ENCODE measurements around the gene BCAT1. TPM values are rescaled to one million over a fixed set of nuclear protein-coding genes. Genes with fewer than 3 reads are reported as not detected.
"Not testable (repeated sequence)": the region's sequence is repeated elsewhere in the genome, so short reads cannot be mapped to it uniquely, and the experiment has no call there.

Gene BCAT1
- total RNA-seq, 1 donor from 2014 or later = 2.8 TPM

DNA sequence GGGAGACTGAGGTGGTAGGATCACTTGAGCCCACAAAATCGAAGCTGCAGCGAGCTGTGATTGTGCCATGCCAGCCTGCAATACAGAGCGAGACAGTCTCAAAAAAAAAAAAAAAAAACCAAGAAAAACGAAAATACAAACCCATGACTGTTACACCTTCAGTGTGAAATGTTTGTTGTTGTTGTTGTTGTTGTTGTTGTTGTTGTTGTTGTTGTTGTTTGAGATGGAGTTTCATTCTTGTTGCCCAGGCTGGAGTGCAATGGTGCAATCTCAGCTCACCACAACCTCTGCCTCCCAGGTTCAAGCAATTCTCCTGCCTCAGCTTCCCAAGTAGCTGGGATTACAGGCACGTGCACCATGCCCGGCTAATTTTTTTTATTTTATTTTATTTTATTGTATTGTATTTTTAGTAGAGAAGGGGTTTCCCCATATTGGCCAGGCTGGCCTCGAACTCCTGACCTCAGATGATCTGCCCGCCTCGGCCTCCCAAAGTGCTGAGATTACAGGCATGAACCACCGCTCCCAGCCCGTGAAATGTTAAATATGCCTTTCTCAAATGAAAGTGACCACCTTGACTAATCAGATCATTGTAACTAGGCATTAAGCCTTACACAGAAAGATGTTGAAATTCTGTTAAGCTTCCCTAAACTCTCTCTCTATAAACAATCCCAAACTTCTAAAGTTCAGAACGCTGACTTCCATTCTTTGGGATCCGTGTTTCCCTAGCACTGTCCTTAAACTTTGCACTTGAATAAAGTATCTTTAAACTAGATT lies 20.2 kb downstream of the BCAT1 start:
- ATAC-seq; DNase-seq (ENCODE audit: low spot score): not testable (repeated sequence)

DNA sequence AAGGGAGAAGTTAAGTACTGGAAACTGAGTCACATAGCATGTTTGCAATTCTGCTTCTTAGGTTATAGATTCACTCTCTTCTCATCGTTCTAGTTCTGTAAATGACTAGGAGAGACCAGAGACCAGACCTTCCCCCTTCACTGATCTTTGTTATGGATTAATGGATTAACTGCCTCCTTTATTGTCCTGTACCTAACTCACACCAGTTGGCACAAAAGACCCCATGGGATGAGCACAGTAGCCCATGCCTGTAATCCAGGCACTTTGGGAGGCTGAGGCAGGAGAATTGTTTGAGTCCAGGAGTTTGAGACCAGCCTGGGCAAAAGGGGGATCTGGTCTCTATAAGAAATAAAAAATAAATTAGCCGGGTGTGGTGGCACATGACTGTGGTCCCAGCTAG lies 20.8 kb downstream of the BCAT1 start:
- DNase-seq (ENCODE audit: low spot score) (no peak), ATAC-seq (no peak)

DNA sequence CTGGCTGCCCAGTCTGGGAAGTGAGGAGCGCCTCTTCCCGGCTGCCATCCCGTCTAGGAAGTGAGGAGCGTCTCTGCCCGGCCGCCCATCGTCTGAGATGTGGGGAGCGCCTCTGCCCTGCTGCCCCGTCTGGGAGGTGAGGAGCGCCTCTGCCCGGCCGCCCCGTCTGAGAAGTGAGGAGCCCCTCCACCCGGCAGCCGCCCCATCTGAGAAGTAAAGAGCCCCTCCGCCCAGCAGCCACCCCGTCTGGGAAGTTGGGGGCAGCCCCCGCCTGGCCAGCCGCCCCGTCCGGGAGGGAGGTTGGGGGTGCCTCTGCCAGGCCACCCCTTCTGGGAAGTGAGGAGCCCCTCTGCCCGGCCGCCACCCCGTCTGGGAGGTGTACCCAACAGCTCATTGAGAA lies 22.8 kb downstream of the BCAT1 start:
- ATAC-seq; DNase-seq (ENCODE audit: low spot score): not testable (repeated sequence)

DNA sequence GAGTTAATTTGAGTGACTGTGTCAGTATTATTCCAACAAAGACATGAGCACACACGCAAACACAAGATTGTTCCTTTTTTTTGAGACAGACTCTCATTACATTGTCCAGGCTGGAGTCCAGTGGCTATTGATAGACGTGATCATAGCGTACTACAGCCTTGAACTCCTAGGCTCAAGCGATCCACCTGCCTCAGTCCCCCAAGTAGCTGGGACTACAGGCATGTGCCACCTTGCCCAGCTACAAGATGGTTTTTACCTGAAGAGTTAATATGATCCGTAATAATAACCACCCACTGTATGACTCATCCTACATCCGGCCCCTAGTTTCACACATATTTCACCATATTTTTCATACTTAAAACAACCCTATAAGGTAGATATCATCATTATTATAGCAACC lies 26.8 kb downstream of the BCAT1 start:
- ATAC-seq = no peak
- DNase-seq (ENCODE audit: low spot score) = no peak

DNA sequence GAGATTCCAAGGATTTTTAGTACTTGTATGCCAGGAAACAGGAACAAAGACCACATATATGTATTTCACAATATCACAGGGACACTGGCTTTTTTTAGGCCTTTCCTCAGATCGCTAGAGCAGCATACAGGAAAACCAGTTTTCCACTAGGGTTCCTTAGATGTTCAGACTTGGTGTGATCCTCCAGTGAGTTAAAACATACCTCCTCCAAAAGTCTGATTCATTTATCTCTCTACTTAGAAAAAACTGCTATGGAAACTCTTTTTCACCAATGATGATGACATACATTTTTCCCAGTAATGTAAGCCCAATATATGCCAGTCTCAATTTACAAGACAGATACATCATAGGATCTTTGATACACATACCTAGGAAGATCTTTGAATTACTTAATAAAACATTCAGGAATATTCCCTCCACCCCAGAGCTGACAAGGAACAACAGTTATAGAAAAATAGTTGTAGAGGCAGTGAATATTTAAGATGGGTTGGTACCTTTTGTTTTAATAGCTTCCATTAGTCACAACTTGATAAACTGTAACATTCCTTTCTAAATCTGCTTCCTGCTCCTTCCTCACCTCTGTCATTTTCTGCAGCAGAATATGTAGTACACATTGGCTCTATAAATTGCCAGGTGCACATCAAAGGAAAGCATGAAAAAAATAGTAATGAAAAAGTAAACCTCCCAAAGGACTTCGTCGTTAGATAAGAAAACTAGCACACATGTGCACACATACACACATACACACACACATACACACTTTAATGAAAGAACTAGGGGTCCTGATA lies 27.5 kb downstream of the BCAT1 start:
- DNase-seq (ENCODE audit: low spot score) (no peak), ATAC-seq (no peak)

DNA sequence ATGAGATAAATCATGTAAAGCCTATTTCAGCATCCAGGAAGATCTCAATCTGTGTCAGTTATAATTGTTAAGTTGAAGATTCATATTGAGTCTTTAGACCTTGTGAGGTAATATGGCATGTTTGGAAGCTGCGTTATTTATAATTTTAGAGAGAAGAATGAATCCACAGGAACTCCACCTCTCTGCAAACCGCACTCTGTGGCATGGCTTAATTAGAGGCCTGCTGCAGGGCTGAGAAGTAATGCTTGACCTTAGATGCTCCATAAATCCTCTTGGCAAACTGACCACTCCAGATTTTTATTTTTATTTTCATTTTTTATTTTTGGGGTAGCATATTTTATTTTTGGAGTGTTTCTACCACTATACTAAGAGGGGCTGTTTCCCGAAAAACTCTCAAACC lies 28.8 kb downstream of the BCAT1 start:
- no peak for DNase-seq (ENCODE audit: low spot score)
- no peak for ATAC-seq

DNA sequence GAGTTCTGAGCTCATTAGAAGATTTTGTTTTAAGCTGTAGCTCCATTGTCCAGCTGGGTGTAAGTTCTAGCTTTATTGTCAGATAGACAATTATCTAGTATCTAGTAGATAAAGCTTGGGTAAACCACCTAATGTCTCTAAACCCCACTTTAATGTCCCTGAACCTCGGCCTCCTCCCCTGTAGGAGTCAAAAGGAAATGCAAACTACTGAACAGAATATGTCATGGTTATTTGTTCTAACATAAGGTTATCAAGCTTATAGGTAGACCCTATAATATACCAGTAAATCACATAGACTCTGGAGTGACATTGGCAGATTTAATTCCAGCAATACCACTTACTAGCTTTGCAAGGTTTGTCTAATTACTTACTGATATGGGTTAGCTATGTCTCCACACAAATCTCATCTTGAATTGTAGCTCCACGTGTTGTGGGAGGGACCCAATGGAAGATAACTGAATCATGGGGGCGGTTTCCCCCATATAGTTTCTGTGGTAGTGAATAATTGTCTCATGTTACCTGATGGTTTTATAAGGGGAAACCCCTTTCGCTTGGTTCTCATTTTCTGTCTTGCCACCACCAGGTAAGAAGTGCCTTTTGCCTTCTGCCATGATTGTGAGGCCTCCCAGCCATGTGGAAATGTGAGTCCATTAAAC lies 29.4 kb downstream of the BCAT1 start:
- DNase-seq (ENCODE audit: low spot score) (no peak), ATAC-seq (no peak)

DNA sequence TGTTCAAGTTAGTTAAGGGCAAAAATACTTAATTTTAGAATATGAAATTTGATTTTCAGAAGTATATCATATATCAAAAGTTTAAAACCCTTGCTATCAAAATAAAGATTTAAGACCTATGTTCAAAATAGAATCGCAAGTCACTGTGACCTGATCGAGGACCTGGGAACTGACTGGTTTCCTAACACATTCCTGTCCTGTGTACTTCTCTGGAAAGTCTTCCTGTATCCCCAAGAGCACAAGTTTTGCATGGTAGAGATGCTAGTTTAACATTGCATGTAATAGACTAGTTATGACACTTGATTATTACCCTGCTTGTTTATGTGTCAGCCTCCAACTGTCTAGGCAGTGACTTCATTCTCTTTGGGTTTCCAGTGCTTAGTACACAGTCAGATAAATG lies 30.3 kb downstream of the BCAT1 start:
- ATAC-seq (no peak), DNase-seq (ENCODE audit: low spot score) (no peak)

DNA sequence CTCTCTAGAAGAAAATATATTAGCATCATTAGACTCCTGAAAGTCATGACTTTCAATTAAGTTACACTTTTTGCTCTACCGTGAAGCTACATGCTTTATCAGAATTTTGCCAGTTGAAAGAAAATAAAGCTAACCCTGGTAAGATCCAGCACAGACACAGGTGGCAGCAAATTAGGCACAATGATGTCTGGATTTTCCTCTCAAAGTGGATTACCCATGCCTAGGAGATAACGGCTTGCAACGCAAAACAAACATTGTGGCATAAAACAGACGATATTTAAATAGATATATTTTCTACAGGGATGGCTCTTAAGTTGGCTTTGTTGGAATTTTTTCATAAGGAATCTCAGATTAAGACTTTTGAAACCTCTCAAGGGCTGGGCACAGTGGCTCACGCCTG lies 33.4 kb downstream of the BCAT1 start:
- no peak for DNase-seq (ENCODE audit: low spot score)
- ATAC-seq = no peak

DNA sequence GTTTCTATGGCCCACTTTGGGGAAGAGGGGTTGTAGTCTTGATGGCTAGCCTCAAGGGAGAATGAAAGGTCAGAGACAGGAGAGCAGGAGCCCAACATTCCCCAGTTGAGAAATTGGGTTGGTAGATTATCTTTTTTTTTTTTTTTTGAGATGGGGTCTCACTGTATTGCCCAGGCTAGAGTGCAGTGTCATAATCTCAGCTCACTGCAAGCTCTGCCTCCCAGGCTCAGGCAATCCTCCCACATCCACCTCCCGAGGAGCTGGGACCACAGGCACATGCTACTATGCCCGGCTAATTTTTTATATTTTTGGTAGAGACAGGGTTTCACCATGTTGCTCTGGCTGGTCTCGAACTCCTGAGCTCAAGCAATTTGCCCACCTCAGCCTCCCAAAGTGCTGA lies 34.9 kb downstream of the BCAT1 start:
- DNase-seq (ENCODE audit: low spot score) (no peak), ATAC-seq (no peak)

DNA sequence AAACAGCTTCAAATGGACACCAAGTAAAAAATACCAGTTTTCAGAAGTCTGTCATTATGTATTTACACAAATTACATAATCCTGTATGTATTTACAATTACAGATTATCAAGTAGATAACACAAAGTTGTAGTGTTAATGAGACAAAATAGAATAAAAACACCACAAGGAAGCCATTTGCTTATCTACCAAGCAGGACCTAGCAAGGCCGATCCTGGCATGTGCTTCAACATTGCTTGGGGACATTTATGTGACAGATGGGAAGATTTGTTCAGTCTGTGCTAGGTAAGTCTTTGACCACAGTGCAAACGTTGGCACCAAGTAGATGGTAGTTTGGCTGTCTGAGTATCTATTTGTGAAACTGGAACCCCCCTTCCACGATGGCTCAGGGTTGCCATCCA lies 35.8 kb downstream of the BCAT1 start:
- ATAC-seq (no peak), DNase-seq (ENCODE audit: low spot score) (no peak)

DNA sequence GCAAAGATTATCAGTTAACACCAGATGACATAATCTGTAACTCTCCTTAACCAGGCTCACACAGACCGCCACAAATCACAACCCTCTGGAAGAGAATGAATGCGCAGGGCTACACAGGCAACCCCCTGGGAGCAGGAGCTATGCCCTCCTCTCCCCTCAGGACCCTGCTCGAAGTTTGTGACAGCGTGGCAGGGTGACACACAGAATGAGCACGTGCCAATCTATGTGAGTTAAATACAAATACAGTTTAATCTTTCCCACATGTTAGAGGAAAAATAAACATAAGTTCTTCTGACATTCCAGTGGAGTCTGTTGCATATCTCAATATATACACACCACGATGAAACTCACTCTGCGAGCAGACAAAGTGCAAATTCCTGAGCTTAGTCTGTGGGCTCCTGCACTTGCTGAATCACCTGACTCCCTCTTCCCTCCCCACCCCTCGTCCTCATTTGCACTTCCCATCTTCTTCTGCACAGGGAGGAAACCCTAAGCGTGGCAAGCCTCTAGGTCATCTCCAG lies 37.6 kb downstream of the BCAT1 start:
- DNase-seq (ENCODE audit: low spot score) (no peak), ATAC-seq (peak; percentile 31)

DNA sequence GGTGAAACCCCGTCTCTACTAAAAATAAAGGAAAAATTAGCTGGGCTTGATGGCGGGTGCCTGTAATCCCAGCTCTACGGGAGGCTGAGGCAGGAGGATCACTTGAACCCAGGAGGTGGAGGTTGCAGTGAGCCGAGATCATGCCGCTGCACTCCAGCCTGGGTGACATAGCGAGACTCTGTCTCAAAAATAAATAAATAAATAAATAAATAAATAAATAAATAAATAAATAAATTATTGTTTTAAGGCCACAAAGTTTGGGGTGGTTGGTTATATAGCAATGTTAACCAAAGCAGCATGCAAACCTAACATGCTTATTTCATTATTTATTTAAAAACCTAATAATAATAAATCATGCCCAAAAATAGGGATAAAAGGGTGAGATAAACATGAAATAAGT lies 38.7 kb downstream of the BCAT1 start:
- DNase-seq (ENCODE audit: low spot score); ATAC-seq: not testable (repeated sequence)

DNA sequence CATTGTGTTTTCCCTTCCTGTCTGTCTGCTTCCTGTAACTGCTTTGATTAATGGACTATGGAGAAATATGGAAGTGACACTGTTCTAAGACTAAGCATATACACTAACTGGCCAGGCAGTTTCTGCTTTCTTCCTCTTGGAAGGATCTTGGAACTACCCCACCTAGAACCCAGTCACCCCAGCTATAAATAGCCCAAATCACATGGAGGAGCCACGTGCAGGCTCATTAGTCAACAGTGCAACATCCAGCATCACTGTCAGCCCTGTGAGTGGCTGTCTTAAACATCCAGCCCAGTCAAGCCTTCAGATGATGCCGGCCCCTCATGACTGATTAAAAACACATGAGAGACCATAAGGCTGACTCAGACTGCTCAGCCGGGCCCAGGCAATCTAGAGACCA lies 39.2 kb downstream of the BCAT1 start:
- ATAC-seq (peak; percentile 27), DNase-seq (ENCODE audit: low spot score) (no peak)

DNA sequence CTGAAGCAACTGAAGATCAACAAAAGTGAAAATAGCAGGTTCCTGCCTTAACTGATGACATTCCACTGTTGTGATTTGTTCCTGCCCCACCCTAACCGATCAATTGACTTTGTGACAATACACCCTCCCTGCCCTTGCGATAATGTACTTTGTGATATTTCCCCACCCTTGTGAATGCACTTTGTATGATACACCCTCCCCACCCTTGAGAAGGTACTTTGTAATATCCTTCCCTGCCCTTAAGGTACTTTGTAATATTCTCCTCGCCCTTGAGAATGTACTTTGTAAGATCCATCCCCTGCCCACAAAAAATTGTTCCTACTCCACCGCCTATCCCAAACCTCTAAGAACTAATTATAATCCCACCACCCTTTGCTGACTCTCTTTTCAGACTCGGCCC lies 41.4 kb downstream of the BCAT1 start:
- no peak for DNase-seq (ENCODE audit: low spot score)
- ATAC-seq = no peak

DNA sequence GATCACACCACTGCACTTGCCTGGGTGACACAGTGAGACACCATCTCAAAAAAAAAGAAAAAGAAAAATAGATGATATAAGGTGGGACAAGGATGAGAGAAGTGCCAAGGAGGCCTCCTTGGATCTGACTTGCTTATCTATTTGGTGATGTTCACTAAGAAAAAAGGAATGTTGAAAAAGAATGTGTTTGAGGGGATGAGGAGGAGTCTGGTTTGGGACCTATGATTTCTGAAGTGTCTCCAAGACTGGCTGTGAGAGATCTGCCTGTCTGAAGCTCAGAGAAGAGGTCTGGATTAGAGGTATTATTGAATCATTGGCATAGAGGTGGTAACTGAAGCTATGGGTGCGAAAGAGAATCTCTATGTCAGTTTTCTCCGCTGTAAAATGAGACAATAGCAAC lies 42.8 kb downstream of the BCAT1 start:
- ATAC-seq = no peak
- DNase-seq (ENCODE audit: low spot score) = no peak

DNA sequence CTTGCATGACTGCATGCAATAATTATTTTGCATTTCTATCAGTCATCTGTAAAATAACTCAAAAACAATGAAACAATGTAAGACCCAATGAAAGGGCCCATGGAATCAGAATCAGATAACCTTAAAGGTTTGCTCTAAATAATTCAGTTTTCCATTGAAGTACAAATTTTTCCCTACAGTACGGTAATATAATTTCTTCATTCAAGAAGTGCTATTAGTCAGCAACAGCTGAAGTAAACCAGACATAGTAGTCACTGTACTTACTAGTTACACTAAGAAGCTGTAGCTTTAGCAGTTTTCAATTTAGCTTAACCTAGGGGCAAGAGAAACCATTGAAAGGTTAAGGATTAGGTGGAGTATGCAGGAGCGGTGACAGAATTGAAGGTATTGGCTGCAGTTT lies 43.5 kb downstream of the BCAT1 start:
- no peak for DNase-seq (ENCODE audit: low spot score)
- no peak for ATAC-seq

DNA sequence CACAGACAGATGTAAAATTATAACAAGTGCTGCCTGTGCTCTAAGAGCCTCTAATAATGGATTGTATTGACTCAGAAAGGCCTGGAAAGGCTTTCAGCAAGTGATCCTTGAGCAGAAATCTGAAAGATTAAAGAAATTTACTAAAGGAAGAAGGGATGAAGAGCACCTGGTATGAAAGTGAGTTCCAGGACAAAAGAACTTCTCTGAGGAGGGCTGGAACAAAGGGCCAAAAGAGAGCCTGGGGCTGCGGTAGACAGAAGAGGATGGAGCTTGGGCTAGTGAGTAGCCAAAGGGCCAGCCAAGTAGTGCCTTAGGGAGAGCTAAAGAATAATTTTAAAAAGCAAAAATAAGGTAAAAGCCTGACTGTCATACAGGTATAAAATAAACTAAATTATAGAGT lies 44.0 kb downstream of the BCAT1 start:
- DNase-seq (ENCODE audit: low spot score) = no peak

DNA sequence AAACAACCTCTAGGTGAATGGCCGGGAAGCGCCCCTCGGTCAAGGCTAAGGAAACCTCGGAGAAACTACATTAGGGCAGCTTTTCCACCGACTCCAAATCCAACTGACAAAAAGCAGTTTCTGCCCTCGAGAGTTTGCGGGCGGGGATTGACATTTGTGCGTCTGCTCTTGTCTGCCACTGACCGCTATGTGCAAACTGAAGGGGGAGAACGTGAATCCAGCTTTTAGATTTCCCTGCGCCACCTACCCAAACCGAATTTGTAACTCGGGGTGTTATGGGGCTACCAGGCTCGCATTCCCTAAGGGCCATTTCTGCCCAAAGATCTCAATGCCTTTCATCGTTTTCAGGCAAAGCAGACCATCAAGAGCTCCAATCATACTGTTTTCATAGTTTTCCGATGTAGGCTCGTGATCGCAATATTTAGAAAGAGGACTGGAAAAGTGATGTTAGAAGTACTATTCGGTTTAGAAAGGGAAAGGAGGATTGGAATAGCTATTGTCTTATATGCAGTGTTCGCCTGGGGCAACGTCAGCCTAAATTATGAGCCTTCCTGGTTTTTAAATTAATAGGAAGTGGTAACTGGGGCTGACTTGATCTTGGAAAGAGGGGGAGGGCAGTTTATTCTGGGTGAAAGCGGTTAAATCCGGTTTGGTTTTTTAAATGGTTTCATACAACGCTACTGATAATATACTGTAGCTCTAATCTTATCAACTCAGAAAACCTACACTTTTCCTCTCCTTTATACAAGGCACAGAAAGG lies 45.4 kb downstream of the BCAT1 start:
- ATAC-seq (no peak), DNase-seq (ENCODE audit: low spot score) (no peak)

More for the DNA sequence above, 44.0 kb downstream of the BCAT1 start:
- ATAC-seq = no peak

DNA sequence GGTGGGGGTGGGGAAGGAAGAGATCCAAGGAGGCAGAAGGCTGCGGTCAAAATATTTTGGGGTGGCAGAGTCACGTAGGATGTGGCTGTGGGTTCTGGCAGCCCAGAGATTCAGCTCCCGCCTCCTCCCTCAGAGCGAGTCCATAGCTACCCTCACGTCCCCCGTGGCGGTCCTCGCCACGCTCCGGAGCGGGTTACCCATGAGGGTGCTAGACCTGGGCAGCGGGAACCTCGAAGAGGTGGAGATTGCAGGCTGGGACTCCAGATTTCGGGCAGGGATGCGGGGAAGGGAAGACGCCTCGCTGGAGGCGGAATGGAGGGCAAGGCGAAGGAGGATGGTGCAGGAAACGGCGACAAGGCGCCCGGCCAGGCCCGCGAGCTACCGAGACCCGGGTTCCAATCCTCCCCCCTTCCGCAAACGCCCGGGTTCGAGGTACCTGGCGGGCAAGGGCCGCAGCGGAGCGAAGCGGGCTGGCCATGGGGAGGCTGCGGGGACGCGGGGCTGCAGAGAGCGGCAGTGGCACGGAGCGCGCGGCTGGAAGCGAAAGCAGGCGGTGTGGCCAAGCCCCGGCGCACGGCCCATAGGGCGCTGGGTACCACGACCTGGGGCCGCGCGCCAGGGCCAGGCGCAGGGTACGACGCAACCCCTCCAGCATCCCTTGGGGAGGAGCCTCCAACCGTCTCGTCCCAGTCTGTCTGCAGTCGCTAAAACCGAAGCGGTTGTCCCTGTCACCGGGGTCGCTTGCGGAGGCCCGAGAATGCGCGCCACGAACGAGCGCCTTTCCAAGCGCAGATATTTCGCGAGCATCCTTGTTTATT lies 46.2 kb downstream of the BCAT1 start:
- ATAC-seq (peak; percentile 53), DNase-seq (ENCODE audit: low spot score) (no peak)
